ENCODE data around the gene TENM4. TPM values are rescaled to one million over a fixed set of nuclear protein-coding genes. Genes with fewer than 3 reads are reported as not detected.

Gene TENM4
- total RNA-seq, 8 experiments from 2014 or later, result 0.59 to 82.2 (median 24.2) TPM

- WGBS, 10 experiments, result 76 to 98% (median 89%) methylated on average over 2 to 6 of the region's 6 CpGs; no CpG with 5 or more reads in 4 of the 10 experiments
- Histone ChIP-seq H3K4me3 (no peak overlapping the region), H3K27ac (no peak overlapping the region), H3K4me1 (replicated peaks in 1 of 2) (peaks cover 2 to 17% of the 10 kb centered on the region in 2 donors)
- ATAC-seq (replicated peaks in 6 of 8), result no peak
- in situ Hi-C loops (cut with MboI; ENCODE audit: low pct_unique_long_range_greater_than_20kb in 2 of 9, low sequenced_read_pairs in 9 of 9, unreplicated experiment in 9 of 9), result loop anchor here in 1 of 9 experiments (25.0 kb wide), 1 partner anchor 108 kb away; no protein-coding TSS in a partner anchor
These were observed 595.3 kb downstream of the TENM4 start for GRCh38 chr11:78845496-78845895.

- in situ Hi-C loops (cut with MboI; ENCODE audit: low pct_unique_long_range_greater_than_20kb in 2 of 9, low sequenced_read_pairs in 9 of 9, unreplicated experiment in 9 of 9), result loop anchor here in 1 of 9 experiments (25.0 kb wide), 1 partner anchor 104 kb away; no protein-coding TSS in a partner anchor
These were observed 599.3 kb downstream of the TENM4 start for GRCh38 chr11:78841456-78842060.

GRCh38 chr11:78840623-78841022, 600.2 kb downstream of the TENM4 start:
- ATAC-seq (replicated peaks in 6 of 8), result peak in 2 of 8 experiments; percentile 85 to 89
- Histone ChIP-seq H3K4me1 (replicated peaks in 1 of 2) (peaks cover 0 to 20% of the 10 kb centered on the region in 2 donors), H3K27ac (no peak overlapping the region), H3K4me3 (no peak overlapping the region)
- in situ Hi-C loops (cut with MboI; ENCODE audit: low pct_unique_long_range_greater_than_20kb in 2 of 9, low sequenced_read_pairs in 9 of 9, unreplicated experiment in 9 of 9), result loop anchor here in 1 of 9 experiments (25.0 kb wide), 1 partner anchor 103 kb away; no protein-coding TSS in a partner anchor
- 0 to 100% (median 90%) methylated on average over 1 to 4 of the region's 4 CpGs for WGBS, 10 experiments

More at GRCh38 chr11:78841456-78842060, 599.3 kb downstream of the TENM4 start:
- peak in 2 of 8 experiments; percentile 13 to 42 for ATAC-seq (replicated peaks in 6 of 8)
- Histone ChIP-seq H3K27ac (no peak overlapping the region), H3K4me3 (no peak overlapping the region), H3K4me1 (replicated peaks in 1 of 2) (peaks cover 0 to 20% of the 10 kb centered on the region in 2 donors)
- 40 to 86% (median 70%) methylated on average over 1 to 5 of the region's 5 CpGs; no CpG with 5 or more reads in 2 of the 10 experiments for WGBS, 10 experiments

- ATAC-seq (replicated peaks in 6 of 8), result peak in 2 of 8 experiments; percentile 51 to 70
- Histone ChIP-seq H3K4me3 (no peak overlapping the region), H3K4me1 (replicated peaks in 1 of 2) (peaks cover 0 to 20% of the 10 kb centered on the region in 2 donors), H3K27ac (no peak overlapping the region)
- in situ Hi-C loops (cut with MboI; ENCODE audit: low pct_unique_long_range_greater_than_20kb in 2 of 9, low sequenced_read_pairs in 9 of 9, unreplicated experiment in 9 of 9), result loop anchor here in 1 of 9 experiments (25.0 kb wide), 1 partner anchor 103 kb away; no protein-coding TSS in a partner anchor
- WGBS, 10 experiments, result 0 to 100% (median 75%) methylated on average over 1 to 3 of the region's 3 CpGs
These were observed 600.6 kb downstream of the TENM4 start for GRCh38 chr11:78840200-78840599.

GRCh38 chr11:78838417-78838816, 602.4 kb downstream of the TENM4 start:
- Histone ChIP-seq H3K27ac (no peak overlapping the region), H3K4me3 (no peak overlapping the region), H3K4me1 (replicated peaks in 1 of 2) (peaks cover 8 to 23% of the 10 kb centered on the region in 2 donors)
- in situ Hi-C loops (cut with MboI; ENCODE audit: low pct_unique_long_range_greater_than_20kb in 2 of 9, low sequenced_read_pairs in 9 of 9, unreplicated experiment in 9 of 9), result loop anchor here in 1 of 9 experiments (25.0 kb wide), 1 partner anchor 101 kb away; no protein-coding TSS in a partner anchor
- WGBS, 10 experiments, result 37 to 100% (median 80%) methylated on average over 1 to 2 of the region's 2 CpGs; no CpG with 5 or more reads in 1 of the 10 experiments
- no peak for ATAC-seq (replicated peaks in 6 of 8)

- H3K27ac ChIP-seq, result no peak overlapping the region
- ATAC-seq (replicated peaks in 6 of 8), result no peak
- peaks cover 10 to 36% of the 10 kb centered on the region in 2 donors for H3K4me1 ChIP-seq (replicated peaks in 1 of 2)
- in situ Hi-C loops (cut with MboI; ENCODE audit: low pct_unique_long_range_greater_than_20kb in 2 of 9, low sequenced_read_pairs in 9 of 9, unreplicated experiment in 9 of 9), result loop anchor here in 1 of 9 experiments (25.0 kb wide), 1 partner anchor 98 kb away; no protein-coding TSS in a partner anchor
- 69 to 100% (median 88%) methylated on average over 2 to 5 of the region's 5 CpGs; no CpG with 5 or more reads in 2 of the 10 experiments for WGBS, 10 experiments
- no peak overlapping the region for H3K4me3 ChIP-seq
These were observed 605.2 kb downstream of the TENM4 start for GRCh38 chr11:78835646-78836045.

- ATAC-seq (replicated peaks in 6 of 8), result no peak
- no peak overlapping the region for H3K4me3 ChIP-seq
- in situ Hi-C loops (cut with MboI; ENCODE audit: low pct_unique_long_range_greater_than_20kb in 2 of 9, low sequenced_read_pairs in 9 of 9, unreplicated experiment in 9 of 9), result loop anchor here in 1 of 9 experiments (25.0 kb wide), 1 partner anchor 98 kb away; no protein-coding TSS in a partner anchor
- no peak overlapping the region for H3K27ac ChIP-seq
- H3K4me1 ChIP-seq (replicated peaks in 1 of 2), result peaks cover 15 to 37% of the 10 kb centered on the region in 2 donors
- WGBS, 10 experiments, result 33 to 96% (median 81%) methylated on average over 1 to 3 of the region's 4 CpGs; no CpG with 5 or more reads in 2 of the 10 experiments
These were observed 605.9 kb downstream of the TENM4 start for GRCh38 chr11:78834886-78835285.

GRCh38 chr11:78833237-78833636, 607.6 kb downstream of the TENM4 start:
- Histone ChIP-seq H3K4me1 (replicated peaks in 1 of 2) (peaks cover 16 to 29% of the 10 kb centered on the region in 2 donors), H3K27ac (no peak overlapping the region), H3K4me3 (no peak overlapping the region)
- WGBS, 10 experiments, result 28 to 100% (median 79%) methylated on average over 1 to 2 of the region's 2 CpGs; no CpG with 5 or more reads in 1 of the 10 experiments
- in situ Hi-C loops (cut with MboI; ENCODE audit: low pct_unique_long_range_greater_than_20kb in 2 of 9, low sequenced_read_pairs in 9 of 9, unreplicated experiment in 9 of 9), result loop anchor here in 1 of 9 experiments (25.0 kb wide), 1 partner anchor 96 kb away; no protein-coding TSS in a partner anchor
- ATAC-seq (replicated peaks in 6 of 8), result peak in 3 of 8 experiments; percentile 33 to 76 (median 63)

GRCh38 chr11:78832226-78832947, 608.4 kb downstream of the TENM4 start:
- 59 to 94% (median 82%) methylated on average over 3 to 7 of the region's 7 CpGs for WGBS, 10 experiments
- Histone ChIP-seq H3K4me1 (replicated peaks in 1 of 2) (peaks cover 16 to 27% of the 10 kb centered on the region in 2 donors), H3K27ac (no peak overlapping the region), H3K4me3 (no peak overlapping the region)
- in situ Hi-C loops (cut with MboI; ENCODE audit: low pct_unique_long_range_greater_than_20kb in 2 of 9, low sequenced_read_pairs in 9 of 9, unreplicated experiment in 9 of 9), result loop anchor here in 1 of 9 experiments (25.0 kb wide), 1 partner anchor 95 kb away; no protein-coding TSS in a partner anchor
- ATAC-seq (replicated peaks in 6 of 8), result no peak

GRCh38 chr11:78831571-78831970, 609.3 kb downstream of the TENM4 start:
- Histone ChIP-seq H3K27ac (no peak overlapping the region), H3K4me1 (replicated peaks in 1 of 2) (peaks cover 16 to 27% of the 10 kb centered on the region in 2 donors), H3K4me3 (no peak overlapping the region)
- in situ Hi-C loops (cut with MboI; ENCODE audit: low pct_unique_long_range_greater_than_20kb in 2 of 9, low sequenced_read_pairs in 9 of 9, unreplicated experiment in 9 of 9), result loop anchor here in 1 of 9 experiments (25.0 kb wide), 1 partner anchor 94 kb away; no protein-coding TSS in a partner anchor
- no peak for ATAC-seq (replicated peaks in 6 of 8)
- 20 to 100% (median 91%) methylated on average over 1 to 4 of the region's 4 CpGs; no CpG with 5 or more reads in 3 of the 10 experiments for WGBS, 10 experiments

- Histone ChIP-seq H3K4me1 (replicated peaks in 1 of 2) (peaks cover 19 to 27% of the 10 kb centered on the region in 2 donors), H3K4me3 (no peak overlapping the region), H3K27ac (peak overlapping the region; percentile 26 to 65)
- in situ Hi-C loops (cut with MboI; ENCODE audit: low pct_unique_long_range_greater_than_20kb in 2 of 9, low sequenced_read_pairs in 9 of 9, unreplicated experiment in 9 of 9), result loop anchor here in 1 of 9 experiments (25.0 kb wide), 1 partner anchor 93 kb away; no protein-coding TSS in a partner anchor
- whole genome bisulfite sequencing, 10 experiments, result 17 to 80% (median 52%) methylated on average over 1 to 10 of the region's 11 CpGs; no CpG with 5 or more reads in 2 of the 10 experiments
- ATAC-seq (replicated peaks in 6 of 8), result peak in 5 of 8 experiments; percentile 41 to 89 (median 86)
These were observed 610.5 kb downstream of the TENM4 start for GRCh38 chr11:78830277-78830819.

GRCh38 chr11:78829146-78829545, 611.7 kb downstream of the TENM4 start:
- ATAC-seq (replicated peaks in 6 of 8), result no peak
- in situ Hi-C loops (cut with MboI; ENCODE audit: low pct_unique_long_range_greater_than_20kb in 2 of 9, low sequenced_read_pairs in 9 of 9, unreplicated experiment in 9 of 9), result loop anchor here in 1 of 9 experiments (25.0 kb wide), 1 partner anchor 92 kb away; no protein-coding TSS in a partner anchor
- Histone ChIP-seq H3K4me1 (replicated peaks in 1 of 2) (peaks cover 22 to 30% of the 10 kb centered on the region in 2 donors), H3K4me3 (no peak overlapping the region), H3K27ac (no peak overlapping the region)
- WGBS, 10 experiments, result 33 to 100% (median 86%) methylated on average over 1 of the region's 3 CpGs; no CpG with 5 or more reads in 5 of the 10 experiments

All from motor neuron (in vitro differentiated cells).